GM18502 (cell line): Measurements from ENCODE around the gene LRP1.
A peak's percentile ranks its signal among the peaks of the same experiment; 100 is the strongest.

Source experiments
- ATAC-seq: cut with Tn5 transposase; IDR thresholded peaks from one replicate; pipeline ENCODE4 v1.9.1; 2021; ENCODE audit warnings: mild to moderate bottlenecking; ENCODE audit not compliant: unreplicated experiment, poor library complexity

The LRP1 gene

DNA sequence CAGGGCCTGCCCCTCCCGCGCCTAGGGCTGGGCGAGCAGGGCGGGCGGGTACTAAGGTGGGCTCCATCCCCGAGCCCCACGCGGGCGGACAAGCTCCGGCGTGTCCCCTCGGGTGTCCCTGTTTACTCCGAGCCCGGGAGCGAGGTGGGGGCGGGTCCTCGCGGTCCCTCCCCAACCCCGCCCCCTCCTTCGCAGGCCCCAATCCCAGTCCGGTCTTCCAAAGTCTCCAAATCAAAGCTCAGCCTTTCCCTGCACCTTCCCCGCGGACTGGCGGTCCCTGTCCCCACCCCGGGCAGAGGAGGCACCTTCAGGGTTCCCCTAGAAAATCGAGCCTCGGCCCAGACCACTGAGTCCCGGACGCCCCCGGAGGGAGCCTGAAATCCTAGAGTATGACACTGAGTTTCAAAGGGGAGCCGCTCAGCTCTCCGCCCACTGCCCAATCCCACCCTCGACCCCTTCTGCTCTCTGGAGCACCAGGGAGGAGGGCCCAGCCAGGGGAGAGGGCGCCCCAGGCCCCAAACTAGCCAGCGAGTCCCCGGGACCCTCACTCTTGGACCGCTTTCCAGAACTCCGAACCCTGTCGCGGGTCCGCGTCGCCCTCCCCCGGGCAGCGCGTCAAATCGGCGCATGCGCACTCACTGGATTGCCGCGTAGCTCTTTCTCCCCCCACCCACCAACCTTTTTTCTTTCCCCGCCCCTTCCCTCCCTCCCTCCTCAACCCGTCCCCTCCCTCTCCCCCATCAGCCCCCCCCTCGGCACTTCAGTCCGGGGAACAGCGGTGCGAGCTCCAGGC lies at the start of gene LRP1:
LRP1 (plus strand) TSS at position 758 of the 793 bp plus-strand sequence. CDS start 482 bp downstream, outside the sequence.
- no peak for ATAC-seq

DNA sequence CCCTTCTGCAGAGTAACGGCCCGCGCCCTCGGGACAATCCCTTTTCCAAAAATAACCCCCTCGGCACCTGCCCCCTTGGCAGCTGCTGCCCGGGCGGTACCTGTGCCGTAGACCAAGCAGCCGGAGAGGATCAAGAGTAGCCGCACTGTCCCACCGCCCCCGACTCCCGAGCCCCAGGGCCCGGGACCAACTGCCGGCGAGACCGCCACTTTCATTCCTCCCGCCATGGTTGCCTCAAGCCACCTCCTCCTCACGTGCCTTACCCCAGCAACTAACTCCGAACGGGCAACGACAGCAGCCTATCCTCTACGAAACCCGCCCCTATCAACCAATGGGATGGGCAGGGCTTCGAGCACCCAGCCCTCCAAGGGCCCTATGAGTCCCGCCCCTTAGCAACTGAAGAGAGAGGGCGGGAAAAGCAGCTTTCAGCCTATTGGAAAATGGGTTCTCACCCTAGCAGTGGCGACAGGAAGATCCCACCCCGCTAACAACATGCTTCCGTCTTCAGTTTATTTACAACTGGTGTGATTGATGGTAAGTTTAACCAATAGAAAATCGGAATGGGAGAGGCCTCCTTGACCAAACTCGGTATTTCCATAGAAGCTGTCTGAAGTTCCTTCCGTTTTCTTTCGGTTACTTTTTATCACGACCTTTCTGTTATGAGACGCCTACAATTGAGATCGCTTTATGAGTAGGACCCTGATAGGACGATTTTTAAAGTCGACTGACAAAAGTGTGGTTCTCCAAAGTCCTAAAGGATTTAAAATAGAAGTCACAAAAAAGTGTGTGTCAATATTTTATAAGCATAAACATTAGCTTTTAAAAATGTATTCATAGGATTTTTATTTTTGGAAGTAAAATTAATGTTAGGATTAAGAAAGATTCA lies 49.5 kb upstream of the LRP1 start, which contains the start of gene NEMP1:
NEMP1 (minus strand) TSS at position 273 of the 886 bp plus-strand sequence; CDS start at position 227, 46 bp downstream.
- peak; percentile 96 for ATAC-seq

DNA sequence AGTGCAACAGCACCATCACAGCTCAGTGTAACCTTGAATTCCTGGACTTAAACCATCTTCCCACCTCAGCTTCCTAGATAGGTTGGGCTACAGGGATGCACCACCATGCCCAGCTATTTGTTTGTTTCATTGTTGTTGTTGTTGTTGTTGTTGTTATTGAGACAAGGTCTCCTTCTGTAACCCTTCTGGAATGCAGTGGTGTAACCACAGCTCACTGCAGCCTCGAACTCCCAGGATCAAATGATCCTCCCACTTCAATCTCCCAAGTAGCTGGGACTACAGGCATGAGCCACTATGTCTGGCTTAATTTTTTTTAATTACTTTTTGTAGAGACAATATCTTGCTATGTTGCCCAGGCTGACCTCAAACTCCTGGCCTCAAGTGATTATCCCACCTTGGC lies 48.5 kb upstream of the LRP1 start:
- ATAC-seq = no peak

DNA sequence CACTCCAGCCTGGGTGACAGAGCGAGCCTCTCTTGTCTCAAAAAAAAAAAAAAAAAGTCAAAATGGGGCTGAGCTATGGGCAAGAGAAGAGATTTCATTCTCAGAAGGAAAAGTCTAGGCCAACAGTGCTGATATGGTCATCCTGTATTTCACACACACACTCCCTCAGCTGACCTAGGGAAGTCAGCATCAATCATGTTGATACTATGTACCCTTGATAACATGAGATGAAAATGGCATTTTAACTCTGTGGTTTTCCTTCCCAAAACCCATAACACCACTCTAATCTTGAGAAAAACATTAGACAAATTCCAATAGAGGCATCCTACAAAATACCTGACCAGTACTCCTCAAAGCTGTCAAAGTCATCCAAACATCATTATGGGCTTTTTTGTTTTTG lies 47.4 kb upstream of the LRP1 start:
- ATAC-seq = no peak

DNA sequence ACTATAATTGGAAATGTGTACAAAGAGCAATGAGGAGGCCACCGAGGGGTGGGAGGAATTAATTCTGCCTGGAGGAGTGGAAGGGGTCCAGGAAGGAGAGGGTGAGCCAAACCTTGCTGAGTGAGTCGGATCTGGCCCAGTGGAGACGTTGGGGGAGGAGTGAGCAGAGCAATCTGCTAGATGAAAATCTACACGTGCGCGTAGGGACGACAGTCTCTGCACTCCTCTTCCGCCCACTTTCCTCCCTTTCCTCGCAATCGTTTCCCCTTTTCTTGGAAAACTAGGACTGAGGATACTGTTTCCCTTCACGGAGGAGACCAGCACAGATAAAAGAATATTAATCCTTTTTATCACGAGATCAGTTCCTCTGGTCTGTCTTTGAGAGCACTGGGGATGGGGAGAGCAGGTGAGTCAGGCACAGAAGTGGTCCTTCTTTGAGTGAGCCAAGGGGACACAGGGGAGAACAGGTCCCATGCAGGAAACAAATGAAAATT lies 42.2 kb upstream of the LRP1 start:
- no peak for ATAC-seq

DNA sequence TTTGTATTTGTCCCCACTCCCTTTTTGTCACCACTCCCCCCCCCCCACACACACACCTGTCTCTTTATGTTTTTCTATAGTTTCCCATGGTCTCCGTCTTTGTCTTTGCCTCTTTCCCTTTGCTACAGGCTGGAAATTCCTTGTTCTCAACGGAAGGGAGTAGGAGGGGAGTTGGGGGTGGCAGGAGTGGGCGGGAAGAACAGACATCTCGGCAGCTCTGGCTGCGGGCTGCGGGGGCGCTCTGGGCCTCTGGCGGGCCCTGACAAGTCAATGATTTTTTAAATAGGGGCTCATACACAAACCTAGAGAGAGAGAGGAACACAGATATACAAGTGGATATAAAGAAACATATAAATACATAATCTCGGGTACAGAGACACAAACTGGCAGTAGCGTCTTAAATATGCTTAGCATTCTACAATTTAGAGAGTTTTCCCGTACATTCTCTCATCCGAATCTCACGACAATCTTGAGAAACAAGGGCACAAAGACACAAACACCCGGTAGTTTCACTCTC lies 41.7 kb upstream of the LRP1 start:
- ATAC-seq = no peak

DNA sequence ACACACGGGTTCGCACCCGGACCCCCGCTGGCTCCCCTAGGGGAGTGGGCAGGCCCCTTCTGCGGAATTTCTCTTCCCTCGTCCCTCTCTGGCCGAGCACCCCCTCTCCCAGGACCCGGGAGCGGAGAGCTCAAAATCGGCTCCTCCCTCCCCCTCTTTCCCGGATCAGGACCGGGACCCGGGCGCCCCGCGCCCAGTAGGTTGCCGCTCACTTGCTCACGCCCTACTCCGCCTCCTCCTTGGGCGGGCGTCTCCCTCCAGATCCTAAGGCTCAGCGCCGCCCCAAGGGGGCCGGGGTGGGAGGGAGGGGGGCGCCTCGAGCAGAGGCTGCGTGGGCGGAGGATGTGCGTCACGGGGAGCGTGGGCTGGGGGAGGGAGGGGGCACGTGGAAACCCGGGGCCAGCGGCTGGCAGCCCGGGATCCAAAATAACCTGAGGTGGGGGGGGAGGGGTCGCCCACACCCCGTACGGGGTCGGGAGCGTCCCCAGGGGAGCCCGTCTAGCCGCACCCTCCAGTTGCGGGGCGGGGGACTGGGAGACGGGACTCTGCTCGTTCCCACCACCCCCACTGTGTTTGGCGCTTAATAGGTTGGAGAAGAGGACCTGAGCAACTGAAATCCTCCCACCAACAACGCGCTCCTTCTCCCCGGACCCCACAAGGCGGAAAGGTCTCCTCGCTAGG lies 41.1 kb upstream of the LRP1 start:
- peak; percentile 39 for ATAC-seq

DNA sequence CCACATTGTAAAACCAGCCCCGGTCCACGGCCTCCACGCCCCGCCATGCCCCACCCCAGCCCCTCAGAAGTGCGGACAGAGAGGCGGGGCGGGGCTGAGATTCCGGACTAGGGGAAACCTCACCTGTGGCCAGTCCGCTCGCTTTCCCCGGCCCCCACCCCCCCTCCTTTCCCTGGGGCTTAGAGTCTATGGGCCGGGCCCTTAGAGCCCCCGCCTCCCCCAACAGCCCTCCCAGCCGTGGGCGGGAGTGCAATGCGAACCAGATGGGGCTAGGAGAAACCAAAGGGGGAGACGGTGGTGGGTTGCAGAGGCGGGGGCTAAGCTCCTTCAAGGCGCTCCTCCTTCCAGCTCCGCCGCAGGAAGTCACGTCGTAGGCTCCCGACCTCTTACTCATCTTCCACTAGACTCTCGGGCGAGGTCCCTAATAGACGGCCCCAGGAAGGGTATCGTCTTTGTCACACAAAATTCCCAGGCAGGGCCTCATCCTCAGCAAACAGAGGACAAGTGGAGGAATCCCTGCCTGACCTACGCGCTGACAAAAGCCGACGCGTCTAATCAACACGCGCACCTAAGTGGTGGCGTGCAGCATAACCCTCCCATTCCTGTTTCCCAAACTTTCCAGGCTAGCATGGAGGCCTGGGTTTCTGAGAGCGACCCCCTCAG lies 40.5 kb upstream of the LRP1 start:
- peak; percentile 36 for ATAC-seq

DNA sequence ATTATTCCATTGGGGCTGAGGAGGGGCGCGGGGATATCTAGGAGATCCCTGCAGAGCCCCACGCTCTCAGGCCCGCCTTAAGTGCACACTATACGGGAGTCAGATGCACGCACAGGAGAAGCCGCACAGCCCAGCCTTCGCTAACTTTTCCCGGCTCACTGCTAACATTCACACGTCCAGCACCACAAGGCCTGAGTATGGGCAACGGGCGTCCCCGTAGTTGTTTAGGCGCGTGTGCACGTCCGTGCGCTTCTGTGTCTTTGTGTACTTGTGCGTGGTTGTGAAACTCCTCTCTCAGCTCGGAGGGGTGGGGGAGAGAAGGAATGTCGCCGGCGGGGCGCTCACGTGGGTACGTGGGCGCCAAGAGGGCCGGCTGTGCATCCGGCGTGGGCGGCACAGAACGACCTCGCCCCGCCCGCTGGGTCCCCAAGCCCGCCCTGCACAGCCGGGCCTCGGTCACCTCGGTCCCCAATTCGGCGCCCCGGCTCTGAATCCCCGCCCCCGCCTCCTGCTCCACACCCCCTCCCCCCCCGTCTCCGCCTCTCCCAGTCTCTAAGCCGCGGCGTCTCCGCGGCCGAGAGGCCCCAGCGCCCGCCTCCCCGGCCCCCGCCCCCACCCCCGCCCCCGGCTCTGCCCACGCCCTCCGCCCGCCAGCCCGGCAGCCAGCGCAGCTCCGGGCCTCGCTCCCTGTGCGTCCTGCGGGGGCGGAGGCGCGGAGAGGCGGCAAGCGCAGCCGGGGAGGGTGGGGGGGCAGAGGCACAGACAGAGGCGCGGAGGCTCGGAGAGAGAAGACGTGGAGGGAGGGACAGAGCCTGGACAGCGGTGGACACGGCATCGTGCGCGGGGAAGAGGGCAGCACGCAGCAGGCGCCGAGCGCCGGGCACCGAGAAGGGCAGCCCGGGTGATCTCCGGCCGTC lies 39.7 kb upstream of the LRP1 start, which contains the start of gene NAB2:
NAB2 (plus strand) TSS at position 761 of the 917 bp plus-strand sequence. CDS start 158 bp downstream, outside the sequence.
- ATAC-seq = peak; percentile 59

DNA sequence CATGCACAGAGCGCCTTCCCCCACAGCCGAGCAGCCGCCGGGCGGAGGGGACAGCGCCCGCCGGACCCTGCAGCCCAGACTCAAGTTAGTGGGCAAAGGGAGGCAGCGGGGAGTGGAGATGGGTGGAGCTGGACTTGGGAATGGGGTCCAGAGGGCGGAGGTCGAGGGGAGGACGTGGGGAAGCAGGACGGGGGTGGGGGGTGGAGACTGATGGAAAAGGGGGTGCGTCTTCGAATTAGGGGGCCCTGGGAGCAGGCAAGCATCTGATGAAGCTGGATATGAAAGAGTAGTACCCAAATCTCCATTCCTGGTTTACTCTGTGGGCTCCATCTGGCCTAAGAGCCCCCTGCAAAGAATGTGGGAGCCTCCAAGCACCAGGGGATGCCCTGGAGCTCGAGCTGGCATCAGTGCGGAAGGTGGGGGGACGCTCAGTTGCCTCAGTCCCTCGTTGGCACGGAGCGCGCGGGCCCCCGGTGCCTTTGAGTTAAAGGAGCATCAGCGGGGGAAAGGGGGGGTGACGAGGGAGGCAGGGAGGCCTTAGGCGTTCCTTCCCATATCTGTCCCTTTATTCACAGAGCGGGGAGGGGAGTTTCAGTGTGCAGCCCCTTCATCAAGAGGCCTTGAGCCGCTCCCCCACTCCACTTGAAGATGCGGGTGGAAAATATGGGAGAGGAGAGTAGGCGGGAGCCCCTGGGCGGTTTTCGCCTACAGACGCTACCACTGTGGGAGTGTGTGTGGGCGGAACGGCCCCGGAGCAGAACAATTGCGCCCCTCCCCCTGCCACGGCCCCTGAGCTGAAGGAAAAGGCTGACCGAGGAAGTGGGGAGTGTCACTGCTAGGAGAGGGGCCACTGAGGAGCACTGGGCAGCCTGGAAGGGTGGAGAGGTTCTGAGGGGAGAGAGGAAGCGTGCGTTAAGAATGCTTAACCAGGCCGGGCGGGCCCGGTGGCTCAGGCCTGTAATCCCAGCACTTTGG lies 38.7 kb upstream of the LRP1 start:
- ATAC-seq = no peak

DNA sequence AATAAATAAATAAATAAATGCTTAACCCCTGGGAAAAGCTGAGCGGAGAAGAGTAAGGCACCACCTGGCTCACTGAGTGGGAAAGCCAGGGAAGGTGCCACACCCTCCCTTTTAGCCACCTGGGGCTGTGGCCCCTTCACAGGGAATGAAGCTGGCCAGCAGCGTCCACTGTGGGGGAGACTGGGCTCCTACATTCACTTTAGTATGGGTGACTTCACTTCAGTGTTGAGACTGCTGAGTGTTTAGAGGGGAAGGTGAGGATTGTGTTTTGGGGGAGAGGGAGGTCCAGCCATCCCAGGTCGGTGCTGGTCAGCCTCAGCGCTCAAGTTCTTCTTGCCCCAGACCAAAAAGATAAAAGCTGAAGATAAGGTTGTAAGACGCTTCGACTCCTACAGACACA lies 37.8 kb upstream of the LRP1 start:
- no peak for ATAC-seq

DNA sequence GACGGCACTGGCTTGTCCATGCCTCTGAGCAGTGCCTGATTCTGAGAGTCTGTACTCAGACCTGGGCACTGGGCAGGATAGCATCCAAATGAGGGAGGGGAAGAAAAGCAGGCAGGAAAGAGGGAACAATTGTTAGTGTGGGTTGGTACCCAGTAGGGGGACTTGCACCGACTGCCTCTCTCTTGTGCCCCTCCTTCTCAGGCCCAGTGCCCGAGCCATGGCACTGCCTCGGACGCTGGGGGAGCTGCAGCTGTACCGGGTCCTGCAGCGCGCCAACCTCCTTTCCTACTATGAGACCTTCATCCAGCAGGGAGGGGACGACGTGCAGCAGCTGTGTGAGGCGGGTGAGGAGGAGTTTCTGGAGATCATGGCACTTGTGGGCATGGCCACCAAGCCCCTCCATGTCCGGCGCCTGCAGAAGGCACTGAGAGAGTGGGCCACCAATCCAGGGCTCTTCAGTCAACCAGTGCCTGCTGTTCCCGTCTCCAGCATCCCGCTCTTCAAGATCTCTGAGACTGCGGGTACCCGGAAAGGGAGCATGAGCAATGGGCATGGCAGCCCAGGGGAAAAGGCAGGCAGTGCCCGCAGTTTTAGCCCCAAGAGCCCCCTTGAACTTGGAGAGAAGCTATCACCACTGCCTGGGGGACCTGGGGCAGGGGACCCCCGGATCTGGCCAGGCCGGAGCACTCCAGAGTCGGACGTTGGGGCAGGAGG lies 37.2 kb upstream of the LRP1 start:
- no peak for ATAC-seq

DNA sequence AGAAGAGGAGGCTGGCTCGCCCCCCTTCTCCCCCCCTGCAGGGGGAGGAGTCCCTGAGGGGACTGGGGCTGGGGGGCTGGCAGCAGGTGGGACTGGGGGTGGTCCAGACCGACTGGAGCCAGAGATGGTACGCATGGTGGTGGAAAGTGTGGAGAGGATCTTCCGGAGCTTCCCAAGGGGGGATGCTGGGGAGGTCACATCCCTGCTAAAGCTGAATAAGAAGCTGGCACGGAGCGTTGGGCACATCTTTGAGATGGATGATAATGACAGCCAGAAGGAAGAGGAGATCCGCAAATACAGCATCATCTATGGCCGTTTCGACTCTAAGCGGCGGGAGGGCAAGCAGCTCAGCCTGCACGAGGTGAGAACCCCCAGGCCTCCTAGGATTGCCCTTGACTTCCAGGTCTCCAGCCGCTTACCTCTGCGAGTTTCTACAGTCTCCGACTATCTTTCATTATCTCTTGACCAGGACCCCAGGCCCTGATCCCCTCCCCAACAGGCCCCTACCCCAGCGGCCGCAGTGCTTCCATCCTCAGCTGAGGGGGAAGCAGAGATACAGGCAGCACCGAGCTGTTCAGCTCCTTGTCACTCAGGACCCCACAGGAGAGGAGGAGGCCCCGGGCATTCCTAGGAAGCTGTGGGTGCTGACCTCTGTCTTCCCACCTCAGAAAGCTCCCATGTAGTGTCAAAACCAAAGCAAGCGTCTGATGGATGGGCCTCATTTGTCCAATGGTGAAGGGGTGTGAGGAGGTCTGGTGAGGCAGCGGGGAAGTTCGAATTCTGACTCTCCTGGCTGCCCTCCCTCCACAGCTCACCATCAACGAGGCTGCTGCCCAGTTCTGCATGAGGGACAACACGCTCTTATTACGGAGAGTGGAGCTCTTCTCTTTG lies 36.4 kb upstream of the LRP1 start:
- ATAC-seq = no peak

DNA sequence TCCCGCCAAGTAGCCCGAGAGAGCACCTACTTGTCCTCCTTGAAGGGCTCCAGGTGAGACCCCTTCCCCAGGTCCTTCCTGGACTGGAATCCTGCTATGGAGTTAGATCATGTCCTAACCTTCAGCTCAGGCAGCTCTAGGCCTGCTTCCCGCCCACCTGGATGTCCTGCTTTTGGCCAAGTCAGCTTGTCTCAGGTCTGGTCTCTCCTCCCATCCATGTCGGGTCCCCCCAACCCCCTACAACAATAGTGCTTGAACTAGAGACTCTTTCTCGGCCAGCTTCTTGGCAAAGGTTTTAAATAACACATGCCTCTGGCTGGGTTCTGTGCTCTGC lies 35.8 kb upstream of the LRP1 start:
- ATAC-seq = no peak

DNA sequence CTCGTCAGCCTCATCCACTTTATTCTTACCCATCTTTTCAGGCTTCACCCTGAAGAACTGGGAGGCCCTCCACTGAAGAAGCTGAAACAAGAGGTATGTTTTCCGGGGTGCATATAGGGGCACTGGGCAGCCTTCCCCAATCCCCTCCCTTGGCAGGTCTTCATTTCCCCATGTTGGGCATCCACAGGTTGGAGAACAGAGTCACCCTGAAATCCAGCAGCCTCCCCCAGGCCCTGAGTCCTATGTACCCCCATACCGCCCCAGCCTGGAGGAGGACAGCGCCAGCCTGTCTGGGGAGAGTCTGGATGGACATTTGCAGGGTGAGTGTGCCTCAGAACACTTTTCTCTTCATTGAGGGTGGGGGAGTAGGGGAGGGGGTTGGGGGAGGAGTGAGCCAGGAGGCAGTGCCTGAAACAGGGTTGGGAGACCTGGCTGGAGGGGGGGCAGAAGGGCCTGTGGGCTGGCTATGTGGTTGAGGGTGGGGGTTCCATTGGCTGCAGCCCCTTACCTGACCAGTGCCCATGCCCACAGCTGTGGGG lies 35.3 kb upstream of the LRP1 start:
- ATAC-seq = no peak
